NCI-H128 (cell line): ENCODE data around the gene ATP8A1.

Experiments
- DNase-seq: peaks from one replicate; lab custom pipeline; 2025; ENCODE audit not compliant: unreplicated experiment; lab: John Stamatoyannopoulos, UW

Gene ATP8A1

DNA sequence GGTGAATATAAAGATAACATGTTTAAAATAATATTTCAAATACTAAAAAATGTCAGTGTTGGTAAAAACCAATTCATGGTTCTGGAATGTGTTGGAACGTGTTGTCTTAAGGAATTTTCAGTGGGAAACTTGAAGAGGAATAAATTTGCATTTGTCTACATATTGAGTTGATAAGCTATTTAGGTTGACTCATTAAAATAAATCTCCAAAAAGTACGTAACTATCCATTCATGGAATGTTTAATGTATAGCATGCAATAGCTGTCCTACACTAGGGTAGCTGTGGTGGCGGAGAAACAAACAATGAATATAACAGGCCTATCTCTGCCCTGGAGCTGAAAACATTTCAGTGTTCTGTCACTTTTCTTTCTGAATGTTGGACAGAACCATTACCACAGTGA is 239.4 kb downstream of the ATP8A1 start:
- no peak for DNase-seq

DNA sequence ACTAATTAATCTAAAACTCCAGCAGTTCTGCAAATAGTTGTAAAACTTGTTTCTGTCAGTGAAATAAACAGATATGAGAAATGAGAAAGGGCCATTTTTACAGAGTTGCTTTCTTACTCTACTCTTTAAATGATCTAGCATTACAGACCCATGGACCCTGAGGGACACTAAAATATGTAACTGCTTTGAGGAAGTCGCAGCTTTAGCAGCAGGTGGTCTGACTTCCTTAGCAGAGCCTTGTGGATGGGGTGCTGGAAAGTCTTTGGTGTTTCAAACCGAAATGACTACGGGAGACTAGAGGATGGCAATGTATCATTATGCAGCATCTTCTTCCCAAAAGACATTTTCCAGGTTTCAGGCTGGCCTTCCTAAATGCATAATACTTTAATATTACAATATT is 240.9 kb downstream of the ATP8A1 start:
- DNase-seq: no peak

DNA sequence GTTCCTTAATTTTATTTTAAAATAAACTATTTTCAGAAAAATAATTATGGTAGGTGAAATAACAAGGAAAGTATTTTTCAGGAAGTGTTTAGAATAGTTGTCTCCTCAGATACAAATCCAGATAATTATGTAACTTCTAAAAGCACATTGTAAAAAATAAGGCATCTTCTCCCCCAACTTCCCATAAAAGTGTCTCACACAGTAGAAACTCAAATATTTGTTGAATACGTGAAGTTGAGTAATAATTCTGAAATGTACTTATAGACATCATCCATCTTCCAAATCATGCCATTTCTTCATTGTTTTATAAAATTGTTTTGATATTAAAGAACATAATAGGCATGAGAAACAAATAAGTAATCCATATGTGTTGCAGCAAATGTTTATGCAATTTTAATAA is 241.6 kb downstream of the ATP8A1 start:
- DNase-seq: no peak

DNA sequence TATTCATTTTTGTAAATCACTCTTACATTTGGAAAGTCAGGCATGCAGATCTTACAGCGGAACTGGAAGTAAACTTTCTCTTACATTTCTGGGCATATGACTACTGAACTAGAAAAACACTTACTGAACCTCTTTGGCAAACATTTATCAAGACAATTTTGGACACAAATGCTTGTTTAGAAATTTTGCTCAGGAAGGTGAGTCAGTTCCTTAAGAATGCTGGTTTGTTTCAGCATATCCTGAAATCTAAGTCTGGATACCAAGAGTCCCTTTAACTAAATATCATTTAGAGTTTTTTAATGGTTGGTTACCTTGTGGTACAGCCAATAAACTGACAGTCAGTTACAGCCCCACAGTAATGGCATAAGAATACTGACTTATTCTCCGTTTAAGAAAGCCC is 244.7 kb downstream of the ATP8A1 start:
- no peak for DNase-seq

DNA sequence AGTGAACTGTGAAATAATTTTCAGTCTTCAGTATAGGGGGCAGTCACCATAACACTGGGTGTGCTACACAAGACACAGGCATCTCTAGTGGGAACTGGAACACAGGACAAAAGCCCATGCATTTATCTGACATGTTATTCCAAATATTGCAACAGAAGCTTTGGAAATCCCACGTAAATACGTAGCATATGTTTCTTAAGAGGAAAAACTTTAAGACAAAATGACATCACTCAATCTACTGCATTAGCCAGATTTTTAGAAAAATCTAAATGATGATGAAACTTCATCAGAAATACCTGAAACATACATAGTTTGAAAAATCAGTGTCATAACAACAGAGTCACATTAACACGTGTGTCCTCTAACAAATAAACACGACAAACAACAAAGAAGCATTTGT is 245.1 kb downstream of the ATP8A1 start:
- no peak for DNase-seq

DNA sequence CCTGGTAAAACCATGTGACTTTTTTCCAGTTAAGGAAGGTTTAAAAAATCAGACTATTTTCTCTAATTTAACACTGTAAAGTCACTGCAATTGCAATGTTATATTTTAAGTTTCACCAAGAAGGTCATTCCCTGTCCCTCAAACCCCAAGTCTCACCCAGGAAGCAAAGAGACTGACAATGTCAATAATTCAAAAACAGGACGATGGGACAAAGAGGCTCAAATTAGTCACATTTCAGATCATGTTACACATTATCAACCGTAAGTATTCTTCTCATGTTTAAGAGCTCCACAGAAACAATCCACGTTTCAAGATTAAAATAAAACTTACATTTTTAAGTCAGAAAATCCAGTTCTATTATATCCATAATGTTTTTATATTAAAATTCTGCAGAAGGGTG is 246.5 kb downstream of the ATP8A1 start:
- no peak for DNase-seq

DNA sequence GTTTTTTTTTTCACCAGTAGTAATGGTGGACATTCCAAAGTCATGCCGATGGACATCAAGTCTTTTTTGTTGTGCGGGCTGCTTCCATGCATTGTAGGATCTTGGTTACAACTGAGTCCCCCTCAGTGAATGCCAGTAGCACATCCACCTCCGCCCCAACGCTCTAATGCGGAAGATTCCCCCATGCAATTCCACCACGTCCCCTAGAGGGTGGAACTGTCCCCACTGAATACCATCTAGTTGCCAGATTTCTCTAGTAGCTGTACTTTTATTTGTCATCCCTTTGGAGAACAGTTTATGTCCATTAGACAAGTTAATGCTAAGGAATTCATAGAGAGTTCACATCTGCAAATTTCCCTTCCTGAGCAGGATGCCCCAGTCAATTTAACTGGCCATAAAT is 252.9 kb downstream of the ATP8A1 start:
- no peak for DNase-seq

DNA sequence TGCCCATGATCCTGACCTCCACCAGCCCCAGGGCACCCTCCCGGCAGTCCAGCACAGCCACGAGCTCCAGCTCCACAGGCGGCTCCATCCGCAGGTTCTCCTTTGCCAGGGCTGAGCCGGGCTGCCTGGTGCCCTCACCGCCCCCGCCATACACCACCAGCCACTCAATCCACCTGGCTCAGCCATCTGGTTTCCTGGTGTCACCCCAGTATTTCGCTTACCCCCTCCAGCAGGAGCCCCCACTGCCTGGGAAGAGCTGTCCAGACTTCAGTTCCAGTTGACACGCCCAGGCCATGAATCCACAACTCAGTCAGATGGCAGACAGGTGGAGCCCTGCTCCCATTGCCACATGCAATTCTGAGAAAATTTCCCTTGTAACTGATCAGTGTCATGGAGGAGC is 255.7 kb downstream of the ATP8A1 start:
- DNase-seq: no peak

DNA sequence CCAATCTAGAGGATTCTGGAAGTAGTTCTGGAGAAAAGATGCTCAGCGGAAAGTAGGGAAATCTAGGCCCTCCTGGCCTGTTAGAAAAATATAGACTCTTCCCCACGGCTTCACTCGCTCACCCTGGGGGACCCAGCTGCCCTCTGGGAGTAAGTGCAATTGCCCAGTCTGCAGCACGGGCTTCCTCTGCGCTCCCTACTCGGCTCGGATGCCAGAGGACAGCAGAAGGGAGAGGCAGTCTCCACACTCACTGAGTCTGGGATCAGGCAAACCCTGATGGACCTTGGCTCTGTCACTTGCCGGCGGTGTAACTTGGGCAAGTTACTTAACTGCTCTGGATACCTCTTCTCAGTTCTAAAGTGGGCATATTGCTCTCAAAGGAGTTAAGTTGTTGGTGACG is 257.5 kb downstream of the ATP8A1 start:
- no peak for DNase-seq

DNA sequence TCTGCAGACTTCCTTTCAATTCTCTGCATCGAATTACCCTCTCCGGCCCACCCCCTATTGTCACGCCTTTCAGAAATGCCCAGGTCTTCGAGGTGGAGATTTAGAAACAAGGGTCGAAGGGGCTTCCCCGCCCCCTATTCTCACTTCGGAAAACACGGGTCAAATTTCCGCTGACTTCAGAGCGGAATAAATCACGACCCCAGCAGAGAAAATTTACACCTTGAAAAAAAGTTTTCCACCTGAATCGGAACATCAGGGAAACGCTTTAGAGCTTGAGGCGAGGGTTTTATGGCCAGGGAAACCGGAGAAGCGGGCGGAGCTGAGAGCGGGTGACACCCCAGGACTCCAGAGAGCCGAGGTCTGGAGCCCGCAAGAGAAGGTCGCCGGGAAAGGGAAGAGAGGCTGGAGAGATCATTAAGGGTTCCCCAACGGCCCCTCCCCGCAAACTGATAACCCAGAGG is 258.0 kb downstream of the ATP8A1 start:
- DNase-seq: no peak

DNA sequence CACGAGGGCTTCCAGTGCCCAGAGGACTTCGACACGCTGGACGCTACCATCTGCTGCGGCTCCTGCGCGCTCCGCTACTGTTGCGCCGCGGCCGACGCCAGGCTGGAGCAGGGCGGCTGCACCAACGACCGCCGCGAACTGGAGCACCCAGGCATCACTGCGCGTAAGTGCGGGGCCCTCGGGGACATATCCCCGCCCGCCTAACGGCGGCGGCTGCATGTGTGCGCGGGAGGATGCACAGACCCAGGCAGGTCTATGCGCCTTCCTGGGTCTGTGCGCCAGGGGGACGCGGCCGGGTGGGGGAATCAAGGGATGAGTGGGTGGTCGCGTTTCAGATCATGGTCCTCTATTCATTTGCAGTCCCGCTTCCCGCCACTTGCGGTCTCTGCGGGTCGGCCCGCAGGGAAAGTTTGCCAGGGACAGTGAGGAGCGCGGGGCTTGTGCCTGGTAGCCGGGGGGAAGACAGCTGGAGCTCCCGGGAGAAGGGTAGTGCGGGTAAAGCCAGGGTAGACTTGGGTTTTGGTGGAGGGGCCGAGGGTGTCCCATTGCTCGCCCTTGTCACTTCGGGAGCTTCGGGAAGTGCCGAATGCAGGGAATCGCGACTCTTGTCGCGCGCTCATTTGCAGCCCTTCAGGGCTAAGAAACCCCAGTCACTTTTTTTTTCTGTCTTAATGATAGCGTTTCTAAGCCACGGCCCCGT is 258.6 kb downstream of the ATP8A1 start:
- no peak for DNase-seq

DNA sequence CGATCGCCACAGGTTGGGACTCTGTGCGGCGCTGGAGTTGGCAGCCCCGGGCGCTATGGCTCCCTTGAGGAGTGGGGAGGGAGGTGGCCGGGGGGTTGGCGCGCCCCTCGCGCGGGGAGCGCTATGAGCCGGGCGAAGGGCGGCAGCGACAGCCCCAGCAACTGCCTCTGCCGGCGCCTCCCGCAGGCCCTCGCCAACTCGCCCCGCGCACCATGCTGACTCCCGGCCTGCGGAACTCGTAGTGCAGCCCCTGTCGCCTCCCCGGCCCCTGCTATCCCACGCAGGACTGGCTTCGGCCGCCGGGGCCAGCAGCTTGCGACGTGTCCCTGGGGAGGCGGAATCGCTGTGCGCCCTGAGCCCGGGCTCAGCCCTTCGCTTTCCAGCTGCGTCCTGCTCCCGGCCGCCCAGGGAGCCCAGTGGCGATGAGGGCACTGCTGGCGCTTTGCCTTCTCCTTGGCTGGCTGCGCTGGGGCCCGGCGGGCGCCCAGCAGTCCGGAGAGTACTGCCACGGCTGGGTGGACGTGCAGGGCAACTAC is 259.2 kb downstream of the ATP8A1 start:
- no peak for DNase-seq

DNA sequence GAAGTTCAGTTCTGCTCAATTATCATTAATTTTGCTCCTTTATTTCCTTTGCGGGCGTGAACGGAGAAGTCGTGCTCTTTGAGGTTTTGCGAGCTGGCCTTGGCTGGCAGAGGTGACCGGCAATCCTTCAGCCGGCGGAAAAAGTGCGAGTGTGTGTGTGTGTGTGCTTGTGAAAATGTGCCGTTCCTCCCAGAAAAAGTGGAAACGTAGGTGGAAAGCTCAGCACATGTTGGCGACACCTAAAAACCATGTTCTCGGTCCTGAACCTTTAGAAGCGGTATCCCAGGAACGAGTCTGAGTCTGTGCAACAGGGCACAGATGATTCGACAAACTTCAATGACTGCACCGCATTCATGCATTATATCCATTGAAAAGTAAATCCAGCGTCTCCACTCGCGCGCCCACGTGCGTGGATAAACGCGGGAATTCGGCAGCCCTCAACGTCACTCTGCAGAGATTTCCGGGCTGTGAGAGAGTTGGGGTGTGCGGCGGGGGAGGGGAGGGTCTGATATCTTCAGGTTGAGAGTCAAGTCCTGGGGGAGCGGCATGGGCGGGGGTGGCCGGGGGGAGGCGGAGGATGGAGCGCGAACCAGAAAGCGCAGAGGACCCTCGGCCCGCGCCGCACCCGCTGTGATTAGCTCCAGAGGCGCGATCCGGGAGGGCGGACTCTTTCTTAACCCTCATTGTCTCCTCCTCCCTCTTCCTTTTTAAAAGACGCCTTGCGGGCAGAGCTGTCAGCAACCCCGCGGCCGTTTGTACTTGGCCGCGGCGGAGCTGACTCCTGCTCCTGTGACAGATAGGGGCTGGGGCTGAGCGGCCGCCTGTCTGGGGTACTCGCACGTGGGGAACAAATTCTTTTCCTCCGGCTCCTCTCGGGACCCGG is 259.9 kb downstream of the ATP8A1 start, which contains the start of gene SHISA3:
SHISA3 (plus strand) TSS at position 737 of the 883 bp plus-strand sequence. CDS start 569 bp downstream, outside the sequence.
- DNase-seq: no peak

DNA sequence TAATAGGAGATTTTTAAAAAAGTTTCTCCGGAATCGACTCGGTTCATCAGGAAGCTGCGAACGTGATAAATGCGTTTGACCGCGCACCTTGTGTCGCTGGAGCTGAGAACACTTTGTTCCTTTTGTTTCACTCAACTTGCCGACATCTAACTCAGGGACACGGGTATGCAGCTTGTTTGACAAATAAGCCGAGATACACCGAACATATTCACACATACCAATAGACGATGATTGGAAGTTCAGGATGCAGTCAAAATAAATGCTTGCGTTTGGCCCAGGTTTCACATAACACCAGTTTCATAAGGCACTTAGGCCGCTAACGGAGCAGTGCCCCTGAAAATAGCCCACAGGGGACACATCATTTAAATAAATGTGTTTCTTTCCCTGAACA is 260.5 kb downstream of the ATP8A1 start:
- no peak for DNase-seq

DNA sequence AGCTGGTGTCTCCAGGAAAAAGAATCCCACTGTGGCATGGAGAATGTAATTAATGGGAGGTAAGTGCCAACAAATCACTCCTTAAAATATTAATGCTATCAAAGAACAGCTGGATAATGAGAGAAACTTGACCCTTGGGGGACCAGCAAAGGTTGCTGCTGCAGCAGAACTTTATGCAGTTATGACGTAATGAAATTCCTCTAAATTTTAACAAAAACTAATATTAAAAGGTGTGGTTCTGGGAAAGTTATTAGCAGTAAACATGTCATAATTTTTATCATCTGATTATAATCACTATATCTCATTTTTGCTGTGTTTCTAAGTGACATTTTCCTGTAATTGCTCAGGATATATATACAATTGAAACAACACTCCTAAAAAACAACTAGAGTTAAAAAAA is 261.3 kb downstream of the ATP8A1 start:
- no peak for DNase-seq

DNA sequence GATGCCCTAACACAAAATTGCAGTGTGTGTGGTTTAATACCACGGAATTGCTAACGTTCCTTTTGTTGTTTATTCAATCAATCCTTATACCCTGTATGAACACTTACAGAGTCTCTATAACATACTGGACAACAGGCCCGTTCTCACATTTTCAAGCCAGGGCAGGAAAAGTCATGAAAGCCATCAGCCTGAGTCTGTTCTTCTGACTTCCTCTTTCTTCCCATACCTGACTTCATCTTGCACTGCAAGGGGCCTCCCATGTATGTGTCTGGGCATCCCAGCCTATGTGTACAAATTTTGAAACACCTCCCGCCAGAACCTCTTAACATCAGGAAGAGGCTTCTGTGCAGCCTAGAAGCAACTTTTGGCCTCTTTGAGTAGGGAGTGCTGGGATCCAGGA is 264.5 kb downstream of the ATP8A1 start:
- no peak for DNase-seq

DNA sequence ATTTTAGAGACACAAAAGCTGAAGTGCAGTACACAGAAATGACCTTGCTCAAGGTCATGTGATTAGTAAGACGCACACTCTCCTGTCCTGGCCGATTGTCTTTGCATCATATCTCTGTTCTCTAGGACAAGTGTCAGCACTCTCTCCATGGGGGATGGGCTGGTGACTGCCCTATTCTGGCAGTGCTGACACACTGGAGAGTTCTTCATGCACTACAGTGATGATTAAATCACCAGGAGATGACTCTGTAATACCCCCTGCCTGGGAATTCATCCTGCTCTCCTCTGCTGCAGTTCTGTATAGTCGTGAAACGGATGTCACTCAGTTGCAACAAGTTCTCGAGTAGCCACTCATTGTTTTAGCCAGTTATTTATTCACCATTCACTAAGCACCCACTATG is 264.9 kb downstream of the ATP8A1 start:
- no peak for DNase-seq

DNA sequence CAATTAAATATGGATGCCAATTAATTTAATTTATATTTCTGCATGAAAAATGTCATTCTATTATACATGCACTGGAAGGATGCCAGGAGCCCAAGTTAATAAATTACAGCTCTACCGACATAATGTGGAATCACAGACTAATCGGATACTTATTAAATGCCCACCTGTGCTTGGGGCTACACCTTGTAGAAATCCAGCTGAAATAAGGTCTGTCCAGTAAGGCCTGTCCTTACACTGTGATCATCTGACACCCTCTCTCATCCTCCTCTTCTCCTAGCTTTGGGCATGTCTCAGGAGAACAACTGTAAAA is 265.6 kb downstream of the ATP8A1 start:
- no peak for DNase-seq

DNA sequence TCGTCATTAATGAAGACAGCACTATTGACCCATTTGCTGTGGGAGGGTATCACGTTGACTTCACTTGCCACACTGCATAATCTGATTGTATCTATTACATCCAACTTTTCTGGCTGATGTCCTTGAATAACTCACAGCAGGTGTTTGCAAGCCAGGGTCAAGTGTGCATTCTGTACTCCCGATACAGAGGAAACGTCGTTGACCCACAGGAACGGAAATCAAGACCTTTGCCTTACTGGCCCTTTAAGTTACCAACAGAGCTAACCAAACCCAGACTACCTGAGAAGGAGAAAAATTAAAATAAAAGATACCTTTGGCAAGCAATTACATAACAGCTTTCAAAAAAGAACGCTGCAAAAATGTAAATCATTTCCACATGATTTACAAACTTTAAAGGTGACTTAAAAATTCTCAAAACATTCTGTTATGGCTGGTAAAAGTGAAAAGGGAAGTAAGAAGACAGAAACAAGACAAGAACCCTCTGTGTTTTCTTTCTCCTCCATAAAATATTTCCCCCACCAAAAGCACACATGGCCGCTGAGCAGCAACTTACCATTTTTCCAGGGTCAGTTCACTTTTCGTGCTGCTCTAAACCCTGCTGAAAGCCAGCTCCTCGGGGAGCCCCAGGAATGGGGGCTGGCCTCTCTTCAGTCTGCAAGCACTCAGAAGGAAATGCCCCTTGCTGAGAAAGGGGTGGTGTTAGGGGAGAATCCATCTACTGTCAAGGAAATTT is 266.1 kb downstream of the ATP8A1 start:
- no peak for DNase-seq

DNA sequence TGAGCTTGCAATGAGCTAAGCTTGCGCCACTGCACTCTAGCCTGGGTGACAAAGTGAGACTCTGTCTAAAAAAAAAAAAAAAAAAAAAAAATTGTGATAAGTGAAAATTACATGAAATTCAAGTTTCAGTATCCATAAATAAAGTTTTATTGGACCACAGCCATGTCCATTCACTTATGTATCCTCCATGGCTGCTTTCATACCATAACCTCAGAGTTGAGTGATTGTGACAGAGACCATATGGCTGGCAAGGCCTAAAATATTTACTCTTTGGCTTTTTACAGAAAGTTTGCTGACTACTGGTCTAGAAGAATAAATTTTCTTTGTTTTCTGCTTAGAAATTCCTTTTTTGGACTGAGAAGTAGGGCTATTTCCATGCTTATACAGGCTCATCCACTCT is 271.4 kb downstream of the ATP8A1 start:
- no peak for DNase-seq

DNA sequence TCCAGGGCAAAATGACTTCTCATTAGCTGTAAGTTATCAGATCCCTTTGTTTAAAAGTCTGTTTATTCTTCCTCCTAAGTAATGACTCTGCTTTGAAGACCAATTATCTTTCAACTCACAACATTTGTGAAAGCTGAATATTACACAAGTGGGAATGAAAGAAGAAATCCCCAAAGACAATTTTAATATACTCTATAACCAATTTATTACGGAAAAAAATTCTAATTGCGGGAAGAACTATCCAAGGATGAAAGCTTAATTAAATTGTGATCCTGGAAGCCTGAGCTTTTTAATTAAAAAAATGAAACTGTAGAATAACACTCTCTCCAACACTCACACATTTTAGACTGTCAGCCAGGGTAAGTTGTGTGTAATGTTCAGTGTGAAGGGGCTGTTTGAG is 275.2 kb downstream of the ATP8A1 start:
- DNase-seq: no peak

DNA sequence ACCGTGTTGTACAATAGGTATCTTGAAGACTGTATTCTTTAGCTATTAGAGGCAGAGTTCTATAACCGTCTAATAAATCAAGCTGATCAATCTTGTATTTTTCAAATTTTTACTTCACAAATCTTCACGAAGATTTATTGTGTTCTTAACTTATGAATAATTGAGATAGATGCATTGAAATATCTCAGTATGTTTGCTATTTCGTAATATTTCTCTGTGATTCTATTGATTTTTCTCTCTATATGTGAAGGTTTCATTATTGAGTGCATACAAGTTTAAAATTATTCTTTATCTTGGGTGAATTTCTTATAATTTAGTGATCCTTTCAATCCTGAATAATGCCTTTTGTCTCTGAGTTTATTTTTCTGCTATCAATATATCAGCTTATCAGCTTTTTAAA is 279.4 kb downstream of the ATP8A1 start:
- DNase-seq: no peak
